GM21515 (cell line): ENCODE data around the gene FAM78A.
"Not testable (repeated sequence)": the region's sequence is repeated elsewhere in the genome, so short reads cannot be mapped to it uniquely, and the experiment has no call there.

Experiments
- ATAC-seq: cut with Tn5 transposase; IDR thresholded peaks from one replicate; pipeline ENCODE4 v1.9.1; 2021; ENCODE audit not compliant: unreplicated experiment

The FAM78A gene

DNA sequence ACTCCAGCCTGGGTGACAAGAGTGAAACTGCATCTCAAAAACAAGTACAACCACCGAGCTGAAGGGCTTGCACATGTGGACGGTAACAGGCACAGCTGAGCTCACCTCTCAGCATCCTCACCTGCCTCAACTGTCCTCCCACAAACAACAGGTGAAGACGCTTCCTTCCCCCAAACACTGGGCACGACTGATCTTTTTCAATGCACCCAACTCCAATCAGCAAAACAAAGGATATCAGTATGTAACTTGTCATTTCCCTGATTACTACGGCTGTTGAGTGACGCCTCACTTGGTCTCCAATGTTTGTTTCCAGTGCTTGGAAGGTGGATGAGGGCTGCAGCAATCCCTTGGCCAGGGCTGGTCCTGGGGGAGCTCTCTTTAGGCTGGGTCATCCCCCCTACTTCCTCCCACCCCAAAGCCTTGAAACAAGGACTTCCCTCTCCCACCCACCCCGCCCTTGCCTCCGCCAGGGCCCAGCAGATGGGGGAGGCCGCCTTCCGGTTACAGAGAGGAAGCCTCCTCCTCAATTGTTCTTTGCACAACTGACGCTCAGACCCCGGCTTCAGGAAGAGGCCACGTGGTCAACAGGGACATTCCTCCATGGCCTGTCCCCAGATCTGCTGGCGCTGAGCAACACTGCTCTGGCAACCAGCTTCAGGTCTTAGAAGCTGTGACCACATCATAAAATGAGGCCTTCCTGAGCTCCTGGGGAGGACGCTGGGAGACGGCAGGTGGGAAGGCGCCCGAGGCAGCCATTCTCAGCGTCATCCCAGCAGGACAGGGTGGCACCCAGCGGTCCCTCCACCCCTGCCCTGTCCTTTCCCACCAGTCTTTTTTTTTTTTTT is 5.9 kb downstream of the FAM78A start:
- no peak for ATAC-seq

DNA sequence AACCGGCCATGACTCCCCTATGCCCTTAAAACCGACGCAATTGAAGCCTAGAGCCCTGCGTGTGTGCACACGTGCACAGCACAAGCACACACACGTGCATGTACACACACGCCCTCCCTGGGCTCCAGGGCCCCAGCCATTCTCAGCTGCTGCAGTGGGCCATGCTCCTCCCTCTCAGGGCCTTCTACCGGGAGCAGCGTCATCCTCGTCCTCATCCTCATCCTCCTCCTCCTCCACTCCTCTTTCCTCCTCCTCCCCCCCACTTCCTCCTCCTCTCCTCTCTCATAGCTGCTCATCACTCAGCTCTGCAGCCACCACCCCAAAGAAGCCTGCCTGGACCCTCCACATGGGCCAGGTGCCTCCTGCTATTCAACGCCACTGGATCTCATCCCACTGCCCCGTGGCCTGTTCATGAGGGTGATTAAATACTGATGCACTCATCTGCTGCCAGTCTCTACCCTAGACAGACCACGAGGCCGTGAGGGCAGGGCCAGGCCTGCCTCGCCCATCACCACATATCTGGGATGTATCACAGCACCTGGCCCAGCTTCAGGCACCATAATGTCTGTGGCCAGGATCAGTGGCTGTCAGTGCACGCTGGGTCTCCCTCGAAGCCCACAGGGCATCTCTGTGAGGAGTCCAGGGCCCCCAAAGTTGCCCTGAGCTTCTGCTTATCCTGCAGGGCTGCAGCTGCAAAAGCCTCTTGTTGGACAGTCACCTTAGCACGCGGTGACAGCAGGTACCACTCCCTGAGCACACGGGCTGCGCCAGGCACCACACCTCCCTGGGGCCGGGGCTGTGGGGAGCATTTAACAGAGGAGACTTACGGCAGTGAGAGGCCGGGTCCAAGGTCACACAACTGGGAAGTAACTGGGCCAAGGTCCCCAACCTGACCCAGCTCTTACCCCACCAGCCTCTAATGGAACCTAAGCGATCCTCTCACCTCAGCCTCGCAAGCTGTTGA is 9.8 kb downstream of the FAM78A start:
- ATAC-seq: no peak

DNA sequence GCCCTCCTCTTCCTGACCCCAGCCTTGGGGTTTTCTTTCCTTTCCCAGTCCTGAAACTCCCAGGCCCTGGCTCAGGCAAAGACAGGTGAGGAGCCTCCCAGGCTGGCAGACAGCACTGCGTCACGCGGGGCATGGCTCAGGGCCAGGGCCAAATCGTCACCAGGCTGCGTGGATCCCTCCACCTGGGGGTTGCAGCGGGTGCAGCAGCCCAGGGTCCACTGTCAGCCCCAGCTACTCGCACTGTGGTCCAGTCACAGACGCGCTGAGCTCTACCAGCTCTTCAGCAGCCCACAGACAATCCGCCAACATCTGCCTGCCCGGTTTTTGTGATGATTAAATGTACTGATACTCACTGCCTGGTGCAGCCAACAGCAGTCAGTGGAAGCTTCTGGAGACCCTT is 12.1 kb downstream of the FAM78A start:
- no peak for ATAC-seq

DNA sequence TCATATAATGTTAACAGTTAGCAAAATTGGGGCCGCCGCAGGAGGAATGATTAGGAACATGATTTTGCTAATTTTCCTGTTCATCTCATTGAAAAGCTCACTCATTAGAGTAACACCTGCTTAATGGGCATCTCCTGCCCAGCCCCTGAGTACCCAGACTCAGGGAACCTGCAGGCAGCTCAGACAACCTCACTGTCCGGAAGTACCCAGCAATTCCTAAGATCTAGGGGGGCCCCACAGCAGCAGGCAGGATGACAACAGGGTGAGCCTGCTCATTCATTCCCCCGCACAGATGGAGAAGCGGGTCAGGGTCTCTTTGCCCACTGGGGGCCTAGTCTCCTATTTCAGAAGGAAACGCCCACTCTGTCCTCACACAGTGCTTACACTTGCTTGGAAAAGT is 12.6 kb downstream of the FAM78A start:
- ATAC-seq: no peak

- ATAC-seq: not testable (repeated sequence)
Measured at GRCh38 chr9:131263033-131263343, 13.3 kb downstream of the FAM78A start.

GRCh38 chr9:131262327-131263032 is 13.8 kb downstream of the FAM78A start:
- peak; percentile 48 for ATAC-seq

GRCh38 chr9:131260751-131261452 is 15.4 kb downstream of the FAM78A start:
- no peak for ATAC-seq

DNA sequence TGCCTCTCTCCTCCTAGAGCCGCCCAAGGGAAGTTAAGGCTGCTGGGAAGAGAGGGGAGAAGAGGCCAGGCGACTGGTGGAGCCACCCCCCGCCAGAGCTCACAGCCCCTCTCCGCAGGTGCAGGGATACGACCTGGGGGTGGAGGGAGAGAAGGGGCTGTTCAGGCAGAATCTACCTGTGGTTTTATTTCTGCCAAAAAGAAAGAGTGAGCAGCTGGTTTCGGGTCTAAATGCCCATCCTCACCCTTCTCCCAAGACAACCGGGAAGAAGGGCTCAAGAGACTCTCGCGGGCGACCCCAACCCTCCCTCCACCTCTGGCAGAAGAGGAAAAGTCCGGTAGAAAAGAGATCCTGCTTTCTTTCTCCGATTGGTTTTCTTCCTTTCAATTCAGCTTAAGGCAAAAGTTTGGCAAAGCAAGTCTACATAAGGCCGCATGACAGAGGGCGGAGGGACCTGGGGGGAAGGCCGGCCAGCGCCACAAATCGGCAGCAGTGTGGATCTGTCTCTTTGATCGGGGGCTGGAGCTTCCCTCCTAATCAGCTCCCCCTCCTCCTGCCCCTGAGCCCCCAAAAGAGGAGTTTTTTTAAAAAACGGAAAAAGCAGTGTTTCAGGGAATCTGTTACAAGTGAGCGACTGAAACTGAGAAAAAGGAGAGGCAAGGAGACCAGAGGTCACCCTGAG is 16.3 kb downstream of the FAM78A start:
- no peak for ATAC-seq

- no peak for ATAC-seq
Measured at GRCh38 chr9:131259432-131259898, 16.8 kb downstream of the FAM78A start.

DNA sequence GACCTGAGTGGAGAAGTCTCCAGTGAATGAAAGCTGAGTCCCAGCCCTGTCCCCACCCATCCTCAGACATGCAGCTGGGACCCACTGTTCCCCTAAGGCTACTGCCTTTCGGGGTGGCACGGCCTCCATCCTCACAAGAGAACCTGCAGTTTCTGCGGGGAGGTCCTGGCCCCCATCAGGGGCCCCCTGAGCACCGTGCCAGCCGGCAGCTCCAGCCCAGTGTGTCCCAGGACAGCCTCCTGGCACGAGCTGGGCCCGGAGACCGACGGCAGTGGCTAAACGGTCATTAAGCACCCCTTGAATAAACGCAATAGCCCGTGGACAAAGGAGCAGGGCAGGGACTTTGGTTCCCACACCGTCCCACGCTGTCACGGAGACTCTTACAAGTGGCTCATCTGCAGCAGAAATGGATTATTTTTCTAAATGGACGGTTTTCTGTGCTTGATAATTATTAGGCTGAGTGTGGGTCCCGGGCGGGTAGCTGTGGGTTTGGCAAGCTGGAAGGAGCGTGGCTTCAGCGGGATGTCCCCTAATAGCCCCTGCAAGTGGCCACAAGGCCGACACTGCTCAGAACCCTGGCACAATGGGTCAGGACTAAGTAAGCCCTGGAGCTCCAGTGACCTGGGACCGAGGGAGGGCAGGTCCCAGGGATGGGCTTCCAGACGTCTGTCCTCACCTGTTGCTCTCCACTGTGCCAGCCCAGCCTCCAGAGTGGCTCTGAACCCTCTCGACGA is 17.4 kb downstream of the FAM78A start:
- no peak for ATAC-seq

DNA sequence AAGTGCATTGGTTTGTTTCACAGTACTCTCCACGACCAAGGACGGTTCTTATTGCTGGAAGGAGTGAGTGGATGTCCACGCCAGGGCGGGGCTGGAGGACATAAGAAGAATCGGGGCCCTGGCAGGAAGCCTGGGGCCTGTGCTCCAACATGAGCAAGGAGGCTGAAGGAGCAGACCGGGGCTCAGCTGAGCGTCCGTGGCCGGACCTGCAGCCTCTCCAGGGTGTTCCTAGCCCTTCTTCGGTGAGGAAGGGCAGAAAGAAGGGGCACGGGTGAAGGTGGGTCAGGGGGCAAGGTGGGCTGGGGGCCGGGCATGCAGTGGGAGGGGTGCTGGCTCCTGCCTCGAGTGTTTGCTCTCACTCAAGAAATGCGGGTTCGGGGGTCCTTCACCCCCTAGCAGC is 18.1 kb downstream of the FAM78A start:
- no peak for ATAC-seq

DNA sequence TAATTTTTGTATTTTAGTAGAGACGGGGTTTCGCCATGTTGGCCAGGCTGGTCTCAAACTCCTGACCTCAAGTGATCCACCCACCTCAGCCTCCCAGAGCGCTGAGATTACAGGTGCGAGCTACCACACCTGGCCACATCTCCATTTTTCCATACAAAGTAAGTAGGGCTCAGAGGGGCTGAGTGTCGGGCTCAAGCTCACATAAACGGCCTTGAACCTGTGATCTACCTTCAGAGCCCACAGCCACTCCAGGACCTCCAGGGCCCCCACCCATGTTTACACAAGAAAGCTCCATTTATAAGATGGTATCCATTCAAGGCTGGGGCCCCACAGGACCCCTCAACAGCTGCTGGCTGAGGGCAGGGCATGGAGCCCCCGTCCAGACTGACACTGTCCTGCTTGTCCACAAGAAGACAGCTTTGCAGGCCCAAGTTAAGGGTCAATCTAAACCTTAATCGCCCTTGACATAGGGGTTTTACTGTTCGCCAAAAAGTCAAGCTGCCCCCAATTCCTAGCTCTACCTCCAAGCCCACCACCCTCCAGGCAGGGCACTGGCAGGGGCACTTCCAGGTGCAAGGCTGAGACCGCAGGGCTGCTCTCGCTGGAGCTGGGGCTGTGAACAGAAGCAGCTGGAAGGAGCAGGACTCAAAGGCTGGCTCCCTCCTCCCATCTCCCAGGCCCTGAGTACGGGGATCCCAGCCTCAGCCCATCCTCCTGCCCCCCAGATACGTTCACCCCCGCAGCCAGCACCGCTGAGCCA is 18.9 kb downstream of the FAM78A start:
- ATAC-seq: no peak

DNA sequence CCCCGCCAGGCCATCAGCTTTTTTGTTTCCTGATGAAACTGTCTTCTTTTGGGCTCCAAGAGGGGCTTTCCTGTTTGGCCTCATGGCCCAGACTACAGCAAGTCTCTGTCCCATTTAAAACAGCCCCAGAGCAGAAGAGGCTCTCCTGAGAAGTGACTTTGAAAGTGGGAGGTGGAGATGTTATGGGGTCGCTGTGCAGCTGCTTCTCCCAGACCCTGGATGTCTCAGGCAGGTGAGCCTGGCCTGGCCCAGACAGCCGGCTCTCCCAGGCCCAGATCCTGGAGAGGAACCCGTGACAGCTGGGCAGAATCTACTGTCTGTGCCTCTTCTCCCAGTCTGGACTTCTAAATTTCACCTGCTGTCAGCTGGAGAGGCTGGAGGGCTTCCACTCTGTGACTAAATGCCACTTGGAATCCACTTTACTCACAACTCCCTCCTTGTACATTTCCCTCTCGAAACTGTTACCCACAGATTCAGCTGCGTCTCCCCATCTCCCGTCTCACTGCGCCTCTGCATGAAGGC is 20.6 kb downstream of the FAM78A start:
- no peak for ATAC-seq

DNA sequence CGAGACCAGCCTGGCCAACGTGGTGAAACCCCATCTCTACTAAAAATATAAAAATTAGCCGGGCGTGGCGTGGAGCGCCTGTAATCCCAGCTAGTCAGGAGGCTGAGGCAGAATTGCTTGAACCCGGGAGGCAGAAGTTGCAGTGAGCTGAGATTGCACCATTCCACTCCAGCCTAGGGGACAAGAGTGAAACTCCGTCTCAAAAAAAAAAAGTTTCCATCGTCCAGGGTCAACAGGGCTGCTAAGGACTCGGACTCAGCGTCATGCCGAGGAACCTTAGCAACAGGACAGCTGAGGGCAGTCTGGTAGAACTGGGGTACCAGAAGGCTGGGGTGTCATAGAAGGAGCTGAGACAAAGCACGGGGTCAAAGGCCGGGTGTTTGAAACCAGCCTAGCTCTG is 21.7 kb downstream of the FAM78A start:
- no peak for ATAC-seq

- no peak for ATAC-seq
Measured at GRCh38 chr9:131253891-131254491, 22.3 kb downstream of the FAM78A start.

- no peak for ATAC-seq
Measured at GRCh38 chr9:131252120-131252519, 24.2 kb downstream of the FAM78A start.

DNA sequence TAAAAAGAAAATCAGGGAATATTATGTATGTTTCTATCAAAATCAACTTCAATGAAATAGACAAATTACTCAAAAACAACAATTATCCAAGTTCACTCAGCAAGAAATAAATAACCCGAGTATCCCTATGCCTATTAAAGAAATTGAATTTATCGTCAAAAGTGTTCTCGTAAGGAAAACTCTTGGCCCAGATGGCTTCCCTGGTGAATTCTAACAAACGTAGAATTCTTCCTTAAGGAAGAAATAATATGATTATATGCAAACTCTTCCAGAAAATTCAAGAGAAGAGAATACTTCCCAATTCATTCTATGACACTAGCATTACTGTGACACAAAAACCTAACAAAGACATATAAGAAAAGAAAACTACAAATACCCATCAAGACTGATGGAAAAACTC is 29.7 kb downstream of the FAM78A start:
- no peak for ATAC-seq

DNA sequence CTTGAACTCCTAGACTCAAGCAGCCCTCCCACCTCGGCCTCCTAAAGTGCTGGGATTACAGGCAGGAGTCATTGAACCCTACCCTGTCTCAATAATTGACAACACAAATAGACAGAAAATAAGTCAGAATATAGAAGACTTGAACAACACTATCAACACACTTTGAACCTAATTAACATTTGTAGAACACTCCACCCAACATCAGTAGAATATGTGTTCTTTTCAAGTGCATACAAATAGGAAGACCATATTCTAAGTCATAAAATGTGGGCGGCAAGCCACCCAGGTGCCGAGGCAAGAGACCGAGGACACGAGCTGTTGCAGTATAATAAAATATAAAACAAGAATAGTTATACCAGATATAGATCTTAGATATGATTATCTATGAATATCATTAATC is 32.0 kb downstream of the FAM78A start:
- not testable (repeated sequence) for ATAC-seq
